Measurements from ENCODE around the gene SGSM2.

DNA sequence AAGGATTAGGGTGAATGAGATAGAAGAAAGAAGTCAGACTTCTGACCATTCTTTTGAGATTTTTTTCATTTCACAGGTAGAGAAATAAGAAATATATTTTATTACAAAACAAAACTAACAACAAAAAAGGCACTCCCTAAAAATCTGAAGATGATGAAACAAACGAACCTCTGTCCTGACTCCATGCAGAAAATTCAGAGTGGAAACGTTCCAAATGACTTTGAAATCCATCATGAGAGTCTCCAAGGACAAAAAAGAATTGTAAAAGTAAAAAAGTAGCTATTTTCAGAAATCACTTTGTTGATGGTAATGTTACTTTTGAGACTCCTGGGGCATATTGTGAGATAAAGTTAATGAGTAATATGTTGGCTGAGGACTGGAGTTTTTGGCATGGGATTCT is 89.9 kb downstream of the SGSM2 start:
- TF ChIP-seq POLR2A (IDR thresholded peaks at IDR 0.05) (no peak), POLR2AphosphoS5 (IDR thresholded peaks at IDR 0.05) (no peak)
- TF ChIP-seq, protein P1, sequence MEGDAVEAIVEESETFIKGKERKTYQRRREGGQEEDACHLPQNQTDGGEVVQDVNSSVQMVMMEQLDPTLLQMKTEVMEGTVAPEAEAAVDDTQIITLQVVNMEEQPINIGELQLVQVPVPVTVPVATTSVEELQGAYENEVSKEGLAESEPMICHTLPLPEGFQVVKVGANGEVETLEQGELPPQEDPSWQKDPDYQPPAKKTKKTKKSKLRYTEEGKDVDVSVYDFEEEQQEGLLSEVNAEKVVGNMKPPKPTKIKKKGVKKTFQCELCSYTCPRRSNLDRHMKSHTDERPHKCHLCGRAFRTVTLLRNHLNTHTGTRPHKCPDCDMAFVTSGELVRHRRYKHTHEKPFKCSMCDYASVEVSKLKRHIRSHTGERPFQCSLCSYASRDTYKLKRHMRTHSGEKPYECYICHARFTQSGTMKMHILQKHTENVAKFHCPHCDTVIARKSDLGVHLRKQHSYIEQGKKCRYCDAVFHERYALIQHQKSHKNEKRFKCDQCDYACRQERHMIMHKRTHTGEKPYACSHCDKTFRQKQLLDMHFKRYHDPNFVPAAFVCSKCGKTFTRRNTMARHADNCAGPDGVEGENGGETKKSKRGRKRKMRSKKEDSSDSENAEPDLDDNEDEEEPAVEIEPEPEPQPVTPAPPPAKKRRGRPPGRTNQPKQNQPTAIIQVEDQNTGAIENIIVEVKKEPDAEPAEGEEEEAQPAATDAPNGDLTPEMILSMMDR (IDR thresholded peaks at IDR 0.05 in 8 of 11, conservative IDR thresholded peaks at IDR 0.05 in 3 of 11): no peak
